GM08714 (cell line): ENCODE results near the gene VWDE.
A peak's percentile ranks its signal among the peaks of the same experiment; 100 is the strongest.
"Not testable (repeated sequence)": the region's sequence is repeated elsewhere in the genome, so short reads cannot be mapped to it uniquely, and the experiment has no call there.

ENCODE experiments used
- H3K4me3 ChIP-seq: fragments of 200-500 bp; sonication (Bioruptor generic); 2 replicates; pipeline ENCODE4 v1.5.1; 2014; ENCODE audit warnings: mild to moderate bottlenecking, low read length, inconsistent platforms
- ZNF274 ChIP-seq: IDR thresholded peaks from 2 replicates; pipeline ENCODE4 v1.6.1; 2012; ENCODE audit warnings: mild to moderate bottlenecking, low read depth, low read length

Gene VWDE

DNA sequence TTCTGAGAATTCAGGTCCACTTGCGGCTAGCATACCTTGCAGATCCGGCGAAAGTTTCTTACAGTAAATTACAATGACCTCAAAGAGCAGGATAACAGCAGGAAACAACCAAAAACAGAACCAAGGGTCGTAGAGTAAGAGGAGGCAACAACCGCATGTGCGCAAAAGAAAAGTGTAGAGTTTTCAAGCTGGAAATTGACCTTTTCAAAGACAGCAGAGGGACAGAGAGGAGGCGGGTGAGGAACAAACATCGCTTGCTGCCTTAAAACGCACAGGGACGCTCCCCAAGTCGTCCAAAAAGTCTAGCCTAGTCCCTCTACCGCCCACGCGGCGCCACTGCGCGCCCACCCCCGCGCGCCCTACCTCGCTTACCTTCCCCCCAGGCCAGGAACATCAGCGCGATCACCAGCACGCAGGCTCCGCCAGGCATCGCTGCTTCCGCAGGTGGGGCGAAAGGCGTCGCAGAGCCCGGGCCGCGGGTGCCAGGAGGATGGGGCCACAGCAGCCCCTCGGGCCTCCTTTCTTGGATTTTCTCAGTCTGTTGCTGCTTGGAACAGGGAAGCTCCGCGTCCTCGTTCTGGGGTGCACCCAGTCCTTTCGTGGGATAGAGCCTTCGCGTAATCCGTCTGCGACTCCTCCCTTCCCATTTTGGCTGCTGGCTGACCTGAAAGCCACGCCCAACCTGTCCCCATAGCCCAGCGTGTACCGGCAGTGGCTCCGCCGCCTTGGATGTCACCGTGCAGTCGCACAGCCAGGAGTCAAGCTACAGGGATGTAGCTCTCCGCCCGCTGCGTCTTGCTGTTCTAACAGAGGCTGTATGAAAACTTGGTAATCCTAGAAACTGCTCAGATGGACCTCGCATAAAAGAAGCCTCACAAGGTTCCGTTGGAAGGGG is at the start of gene VWDE:
TSS of gene VWDE (minus strand) at position 579 of the 895 bp plus-strand sequence. CDS start at position 430, 149 bp downstream.
- H3K4me3 ChIP-seq, result peak within 1 kb of the TSS; percentile 56
- TF ChIP-seq ZNF274, result no peak

GRCh38 chr7:12453136-12453535 is 49.5 kb upstream of the VWDE start:
- H3K4me3 ChIP-seq, result not testable (repeated sequence)

DNA sequence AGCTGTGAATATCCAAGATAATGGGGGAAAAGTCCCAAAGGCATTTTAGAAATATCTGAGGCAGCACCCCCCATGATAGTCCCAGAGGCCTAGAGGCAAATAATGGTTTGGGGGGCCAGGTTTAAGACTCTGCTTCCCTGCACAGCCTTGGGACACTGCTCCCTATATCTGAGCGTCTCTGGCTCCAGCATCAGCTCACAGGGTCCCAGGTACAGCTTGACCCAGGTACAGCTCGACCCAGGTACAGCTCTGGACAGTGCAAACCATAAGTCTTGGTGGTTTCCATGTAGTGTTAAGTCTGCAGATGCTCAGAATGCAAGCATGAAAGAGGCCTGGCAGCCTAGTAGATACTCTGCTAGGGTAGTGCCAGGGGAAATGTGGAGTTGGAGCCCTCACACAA is 47.0 kb upstream of the VWDE start:
- no peak for TF ChIP-seq ZNF274

DNA sequence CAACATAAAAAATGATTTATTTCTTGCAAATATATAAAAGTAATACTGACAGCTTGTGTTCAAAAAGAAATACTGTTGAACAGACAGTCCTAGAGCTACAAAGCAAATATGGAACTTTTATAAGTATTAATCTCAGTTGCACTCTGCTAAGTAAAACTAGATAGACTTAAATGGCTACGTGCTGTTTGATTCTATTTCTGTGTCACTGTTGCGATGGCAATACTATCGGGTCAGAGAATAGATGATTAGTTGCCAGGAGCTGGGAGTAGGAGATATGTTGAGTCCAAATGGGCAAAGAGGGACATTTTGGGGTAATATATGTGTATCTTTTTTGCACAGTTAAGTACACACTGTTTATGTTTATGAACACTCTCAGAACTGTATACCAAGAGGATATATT is 41.1 kb upstream of the VWDE start:
- no peak overlapping the region for H3K4me3 ChIP-seq
- no peak for TF ChIP-seq ZNF274

More for the DNA sequence above, 47.0 kb upstream of the VWDE start:
- no peak overlapping the region for H3K4me3 ChIP-seq

DNA sequence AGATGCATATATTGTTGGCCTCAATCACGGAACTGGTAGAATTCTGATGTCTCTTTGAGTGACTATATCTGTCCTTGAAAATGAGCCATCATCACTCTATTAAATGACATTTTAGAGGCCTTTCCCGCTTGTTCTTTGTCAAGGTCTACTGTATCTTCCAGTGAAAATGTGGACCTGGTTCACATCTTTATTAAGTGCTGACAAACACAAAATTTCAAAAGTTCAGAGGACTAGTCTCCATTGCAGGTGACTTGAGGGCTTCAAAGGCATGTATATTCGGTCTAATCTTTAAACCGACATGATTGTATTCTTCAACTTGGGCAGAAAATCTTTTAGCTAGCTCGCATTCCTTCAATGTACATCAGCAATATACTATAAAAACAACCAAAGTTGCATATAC is 36.6 kb upstream of the VWDE start:
- H3K4me3 ChIP-seq, result no peak overlapping the region
- no peak for TF ChIP-seq ZNF274

DNA sequence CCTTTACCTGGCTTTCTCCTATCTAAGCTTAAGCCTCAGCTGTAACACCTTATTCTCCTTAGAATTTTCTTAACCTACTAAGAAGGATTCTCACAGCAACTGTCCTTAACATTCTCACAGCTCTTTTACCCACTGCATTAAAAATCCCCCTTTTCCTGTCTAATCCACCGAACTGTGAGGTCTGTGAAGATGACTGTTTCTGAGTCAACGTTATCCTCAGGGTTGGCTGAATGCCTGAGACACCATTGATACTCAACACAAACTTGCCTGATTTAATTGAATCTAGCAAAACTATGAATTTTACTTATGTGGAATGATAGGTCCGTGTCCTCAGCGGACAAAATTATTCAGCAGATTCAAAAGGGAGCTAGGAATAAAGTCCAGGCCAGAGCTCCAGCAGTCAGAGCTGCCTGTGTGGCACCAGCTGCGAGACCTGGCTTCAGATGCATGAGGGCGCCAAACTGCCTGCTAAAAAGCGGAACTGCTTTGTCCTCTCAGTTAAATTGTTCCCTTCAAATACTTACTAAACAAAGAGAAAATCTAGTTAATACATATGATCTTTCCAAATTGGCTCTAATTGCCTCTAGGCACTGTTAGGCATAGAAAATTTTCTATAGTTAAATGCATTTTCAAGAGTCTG is 33.4 kb upstream of the VWDE start:
- H3K4me3 ChIP-seq, result no peak overlapping the region
- no peak for TF ChIP-seq ZNF274

DNA sequence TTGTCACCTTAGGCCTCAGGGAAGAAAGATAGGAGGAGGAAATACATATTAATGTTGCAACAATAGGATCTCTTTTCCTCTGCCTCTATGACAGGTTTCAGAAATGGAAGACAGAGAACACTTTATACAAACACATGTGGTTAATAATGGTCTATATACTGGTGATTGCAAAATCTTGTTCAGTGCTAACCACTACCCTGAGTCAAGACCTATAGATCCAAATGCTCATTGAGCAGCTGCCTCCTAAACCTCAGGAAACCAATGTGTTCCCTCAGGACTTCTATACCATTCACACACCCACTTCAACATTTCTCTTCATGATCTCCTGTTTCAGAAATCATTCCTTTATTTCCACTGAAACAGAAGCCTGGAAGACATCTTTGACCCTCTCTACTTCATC is 32.5 kb upstream of the VWDE start:
- no peak overlapping the region for H3K4me3 ChIP-seq
- no peak for TF ChIP-seq ZNF274

DNA sequence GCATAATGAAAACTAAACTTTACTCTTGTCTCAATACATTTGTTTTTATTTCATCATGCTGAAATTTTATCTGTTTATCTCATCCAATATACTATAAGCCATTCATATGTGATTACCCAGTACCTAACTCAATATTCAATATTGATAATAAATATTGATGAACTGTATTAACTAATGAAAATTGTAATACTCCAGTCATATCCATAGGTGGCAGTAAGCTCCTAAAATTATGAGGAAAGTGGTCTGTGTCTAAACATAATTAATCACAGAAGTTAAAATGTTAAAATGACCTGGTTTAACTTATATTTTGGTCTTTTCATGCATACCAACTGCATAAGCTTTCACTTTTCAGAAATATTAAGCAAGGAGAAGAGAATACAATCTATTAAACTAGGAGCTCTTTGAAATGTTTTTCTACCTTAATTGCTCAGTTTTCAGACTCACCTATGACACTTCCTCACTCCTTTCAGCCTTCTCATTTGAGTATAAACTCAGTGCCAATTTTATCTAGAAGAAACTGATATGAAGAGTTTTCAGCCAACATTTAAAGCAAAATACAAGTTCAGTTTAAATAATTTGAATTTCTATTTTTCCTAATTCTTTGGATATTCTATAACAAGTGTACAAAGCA is 30.5 kb upstream of the VWDE start:
- no peak for TF ChIP-seq ZNF274
- no peak overlapping the region for H3K4me3 ChIP-seq

- H3K4me3 ChIP-seq, result no peak overlapping the region
- TF ChIP-seq ZNF274, result no peak
Observed at GRCh38 chr7:12431886-12432556, 28.4 kb upstream of the VWDE start.

- no peak for TF ChIP-seq ZNF274
- no peak overlapping the region for H3K4me3 ChIP-seq
Observed at GRCh38 chr7:12425311-12425710, 21.6 kb upstream of the VWDE start.

- no peak overlapping the region for H3K4me3 ChIP-seq
- no peak for TF ChIP-seq ZNF274
Observed at GRCh38 chr7:12423997-12424745, 20.5 kb upstream of the VWDE start.

- no peak overlapping the region for H3K4me3 ChIP-seq
- no peak for TF ChIP-seq ZNF274
Observed at GRCh38 chr7:12423355-12423996, 19.8 kb upstream of the VWDE start.
